Pancreas (tissue), 10 donors: ENCODE data around the gene ANKRD33B. TPM values are rescaled to one million over a fixed set of nuclear protein-coding genes. Genes with fewer than 3 reads are reported as not detected.
A peak's percentile ranks its signal among the peaks of the same experiment; 100 is the strongest.

Source experiments
- ATAC-seq, 4 donors: fragments of 200-7000 bp; cut with Tn5 transposase; one replicate each; pipeline versions ENCODE4 v1.8.0 to v1.9.1; 2020; ENCODE audit warnings: mild to moderate bottlenecking in 4 of 4, moderate library complexity in 4 of 4
- DNase-seq, 6 donors: peaks; one replicate each; pipeline ENCODE4 v3.0.0-alpha.2; 2020
- FAIRE-seq: peaks from 2 replicates; lab custom pipeline; 2012; peaks lifted over from hg19 to GRCh38; lab: Jason Lieb, UNC
- H3K27ac ChIP-seq, 4 donors: fragments of 200-600 bp; sonication (generic); 1 replicate in 3 of 4; 2 replicates in 1 of 4; pipeline versions ENCODE4 v1.5.0 to v1.8.0; 2020
- H3K27me3 ChIP-seq, 4 donors: fragments of 200-600 bp; one replicate each; pipeline ENCODE4 v1.8.0; 2021
- H3K36me3 ChIP-seq, 3 donors: fragments of 200-600 bp; sonication (generic) in 1 of 3; one replicate each; pipeline versions ENCODE4 v1.5.0 to v1.8.0; 2020 to 2021
- H3K4me1 ChIP-seq, 3 donors: fragments of 200-600 bp; one replicate each; pipeline ENCODE4 v1.8.0; 2021
- H3K4me3 ChIP-seq, 4 donors: fragments of 200-600 bp; sonication (generic) in 2 of 4; one replicate each; pipeline versions ENCODE4 v1.5.0 to v1.8.0; 2020 to 2021
- H3K9me3 ChIP-seq, 4 donors: fragments of 200-600 bp; one replicate each; pipeline ENCODE4 v1.8.0; 2021
- CTCF ChIP-seq, 4 donors: fragments of 200-600 bp; sonication (generic) in 3 of 4; IDR thresholded peaks; one replicate each; pipeline versions ENCODE4 v1.5.0 to v1.8.0; 2021; ENCODE audit warnings: antibody characterized with exemption in 4 of 4
- WGBS, 2 donors: extraction: QIAGEN DNeasy Blood & Tissue Kit; methylation state at CpG; one replicate each; pipeline ENCODE4 v1.1.7; 2013; 5-methylcytosine and 5-hydroxymethylcytosine counted together
- intact Hi-C, 3 donors: fragments of 100-400 bp; cut with DNase I; formaldehyde crosslinking; loops; one replicate each; pipeline versions ENCODE4 v1.11.1 to v1.14.2; 2022
- polyA plus RNA-seq, 2 donors: library from polyadenylated mRNA; stranded (reverse); fragments of 200-250 nt; gene quantifications; one replicate each; pipeline ENCODE4 v1.2.3, GENCODE V29; 2013
- total RNA-seq, 6 donors: library from RNA; stranded (reverse); fragmentation: NEBNext Ultra II Directional in 4 of 6; extraction: Animal tissue kit (Norgen Biotek cat#: 25700) in 4 of 6; gene quantifications; one replicate each; pipeline versions ENCODE4 v1.2.1 to v1.2.4, GENCODE V29; 2021 to 2023
- donor health status: healthy with polysubstance abuse.
- donor health status: DM: no; HTN: no; CAD: no; lungs with moderate emphysema.
- donor health status: DM: no; HTN: no; CAD: no.
- donor health status: control.
- donor health status: control.
- donor health status: Bipolar disorder and iron deficiency.
- donor health status: DM: yes; HTN: yes; CAD: no.
- donor health status: DM: no; HTN: no; CAD: no.
- donor health status: DM: no; HTN: no; CAD: no.
- donor health status: DM: yes; HTN: yes; CAD: no.

Gene ANKRD33B
- total and polyA plus RNA-seq, 8 donors = 0.57 to 2.7 (median 1.1) TPM

GRCh38 chr5:10699987-10700386 is 136.1 kb downstream of the ANKRD33B start:
- no peak for FAIRE-seq
- peak overlapping the region in 2 of 4 donors; percentile 51 to 75 for H3K27ac ChIP-seq
- H3K27me3 ChIP-seq = no peaks in the 10 kb centered on the region
- no peaks in the 10 kb centered on the region for H3K9me3 ChIP-seq
- intact Hi-C loops = loop anchor here in 2 of 3 donors (10.0 kb wide), 2 partner anchors 55 to 155 kb away; no protein-coding TSS in a partner anchor
- H3K4me1 ChIP-seq = peaks cover 51 to 70% (median 67%) of the 10 kb centered on the region in 3 donors
- no peak for TF ChIP-seq CTCF (IDR thresholded peaks at IDR 0.05)
- no peaks in the 10 kb centered on the region for H3K36me3 ChIP-seq
- 63 to 69% methylated on average over 8 of the region's 8 CpGs for WGBS, 2 donors
- no peak for DNase-seq
- no peak for ATAC-seq
- no peak overlapping the region for H3K4me3 ChIP-seq

- H3K27ac ChIP-seq = peak overlapping the region in 3 of 4 donors; percentile 6 to 89 (median 75)
- H3K4me1 ChIP-seq = peaks cover 55 to 73% (median 65%) of the 10 kb centered on the region in 3 donors
These were observed 136.6 kb downstream of the ANKRD33B start for GRCh38 chr5:10700516-10700915.

GRCh38 chr5:10701567-10702039 is 137.7 kb downstream of the ANKRD33B start:
- no peak for FAIRE-seq
- peak; percentile 44 to 71 (median 58) for TF ChIP-seq CTCF (IDR thresholded peaks at IDR 0.05)
- no peaks in the 10 kb centered on the region for H3K36me3 ChIP-seq
- DNase-seq = peak in 1 of 6 donors; percentile 39
- H3K9me3 ChIP-seq = no peaks in the 10 kb centered on the region
- WGBS, 2 donors = 24 to 30% methylated on average over 6 of the region's 6 CpGs
- no peak overlapping the region for H3K4me3 ChIP-seq
- H3K4me1 ChIP-seq = peaks cover 63 to 81% (median 75%) of the 10 kb centered on the region in 3 donors
- H3K27ac ChIP-seq = peak overlapping the region; percentile 68 to 89 (median 76)
- peak in 3 of 4 donors; percentile 10 to 32 (median 27) for ATAC-seq
- no peaks in the 10 kb centered on the region for H3K27me3 ChIP-seq
- intact Hi-C loops = loop anchor here in 1 of 3 donors (10.0 kb wide), 1 partner anchor 53 kb away; no protein-coding TSS in a partner anchor

More at GRCh38 chr5:10700516-10700915, 136.6 kb downstream of the ANKRD33B start:
- Histone ChIP-seq H3K27me3 (no peaks in the 10 kb centered on the region), H3K9me3 (no peaks in the 10 kb centered on the region), H3K4me3 (no peak overlapping the region), H3K36me3 (no peaks in the 10 kb centered on the region)
- ATAC-seq (no peak), FAIRE-seq (no peak), DNase-seq (no peak)
- no peak for TF ChIP-seq CTCF (IDR thresholded peaks at IDR 0.05)
- intact Hi-C loops = loop anchor here in 1 of 3 donors (10.0 kb wide), 1 partner anchor 54 kb away; no protein-coding TSS in a partner anchor
- WGBS, 2 donors = 82 to 83% methylated on average over 7 of the region's 7 CpGs

- FAIRE-seq = no peak
- 33 to 34% methylated on average over 9 of the region's 9 CpGs for WGBS, 2 donors
- peak in 4 of 6 donors; percentile 60 to 76 (median 70) for DNase-seq
- Histone ChIP-seq H3K4me3 (peak overlapping the region in 1 of 4 donors; percentile 3), H3K9me3 (no peaks in the 10 kb centered on the region), H3K36me3 (no peaks in the 10 kb centered on the region), H3K27ac (peak overlapping the region; percentile 68 to 89 (median 76)), H3K4me1 (peaks cover 63 to 81% (median 75%) of the 10 kb centered on the region in 3 donors), H3K27me3 (no peaks in the 10 kb centered on the region)
- ATAC-seq = peak; percentile 39 to 63 (median 48)
- intact Hi-C loops = loop anchor here in 1 of 3 donors (10.0 kb wide), 1 partner anchor 53 kb away; no protein-coding TSS in a partner anchor
- no peak for TF ChIP-seq CTCF (IDR thresholded peaks at IDR 0.05)
These were observed 138.3 kb downstream of the ANKRD33B start for GRCh38 chr5:10702040-10702629.
